Neural progenitor cell (in vitro differentiated cells): ENCODE measurements around the gene CAMK2D.

ENCODE experiments used
- CTCF ChIP-seq: fragments of 200-600 bp; sonication (generic); IDR thresholded peaks from 2 replicates; pipeline ENCODE4 v1.5.1; 2017; ENCODE audit warnings: antibody characterized with exemption, mild to moderate bottlenecking
- EZH2 ChIP-seq: fragments of 200-600 bp; sonication (generic); IDR thresholded peaks from 2 replicates; pipeline ENCODE4 v1.6.1; 2017; ENCODE audit warnings: antibody characterized with exemption, mild to moderate bottlenecking, moderate library complexity
- EZH2phosphoT487 ChIP-seq: fragments of 200-600 bp; sonication (generic); IDR thresholded peaks from 2 replicates; pipeline ENCODE4 v1.6.1; 2017; ENCODE audit warnings: antibody characterized with exemption

GRCh38 chr4:113528395-113528794, 233.1 kb downstream of the CAMK2D start:
- no peak for TF ChIP-seq CTCF
- no peak for TF ChIP-seq EZH2phosphoT487
- no peak for TF ChIP-seq EZH2
